WI38 (cell line): ENCODE measurements around the gene FMNL1.

Experiments used
- H3K4me3 ChIP-seq: 2 replicates; pipeline ENCODE4 v1.5.1; 2011; ENCODE audit warnings: low read depth, mild to moderate bottlenecking, control low read depth, low read length
- CTCF ChIP-seq: IDR thresholded peaks from 2 replicates; pipeline ENCODE4 v1.5.1; 2012; ENCODE audit warnings: low read depth, mild to moderate bottlenecking, control low read depth, low read length

FMNL1 gene

GRCh38 chr17:45218895-45219661, 2.6 kb upstream of the FMNL1 start:
- TF ChIP-seq CTCF: peak; percentile 89
- no peak overlapping the region for H3K4me3 ChIP-seq

GRCh38 chr17:45220079-45220478, 1.6 kb upstream of the FMNL1 start:
- TF ChIP-seq CTCF: no peak
- no peak overlapping the region for H3K4me3 ChIP-seq

GRCh38 chr17:45222014-45222288, 266 bp downstream of the FMNL1 start:
- H3K4me3 ChIP-seq: peak overlapping the region; percentile 53
- TF ChIP-seq CTCF: no peak

- peak overlapping the region; percentile 53 for H3K4me3 ChIP-seq
- no peak for TF ChIP-seq CTCF
These were observed 757 bp downstream of the FMNL1 start for GRCh38 chr17:45222289-45222995.

GRCh38 chr17:45222996-45223538, 1.4 kb downstream of the FMNL1 start:
- H3K4me3 ChIP-seq: peak overlapping the region; percentile 53; the same call in 1 of the 2 replicates
- TF ChIP-seq CTCF: no peak

GRCh38 chr17:45223539-45224528, 2.1 kb downstream of the FMNL1 start:
- no peak overlapping the region for H3K4me3 ChIP-seq

More at GRCh38 chr17:45223539-45224528, 2.1 kb downstream of the FMNL1 start:
- no peak for TF ChIP-seq CTCF
